ENCODE data around the gene PRKCD. TPM values are rescaled to one million over a fixed set of nuclear protein-coding genes. Genes with fewer than 3 reads are reported as not detected.

PRKCD gene
- total RNA-seq, 1 experiment from 2014 or later, result 34.3 TPM

DNA sequence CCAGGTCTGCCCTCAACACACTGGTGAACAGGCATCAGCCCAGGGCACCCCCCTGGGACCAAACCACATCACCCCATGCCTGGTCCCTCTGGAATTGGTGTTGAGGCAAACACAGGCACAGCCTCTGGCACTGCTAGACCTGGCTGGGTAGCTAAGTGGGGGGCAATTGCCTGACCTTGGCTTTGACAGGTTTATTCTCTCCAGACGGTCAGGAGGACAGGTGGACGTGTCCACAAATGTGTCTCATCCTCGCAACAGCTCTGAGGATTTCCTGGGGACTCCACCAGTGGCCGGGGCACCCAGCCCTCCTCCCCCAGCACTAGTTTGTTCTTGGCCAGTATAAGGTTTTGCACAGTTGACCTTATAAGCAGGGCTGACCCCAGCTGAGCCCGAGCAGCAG is 63.5 kb downstream of the PRKCD start:
- H2AFZ ChIP-seq, result no peak overlapping the region
- H3K9me3 ChIP-seq (ENCODE audit: insufficient read depth, low read depth), result no peaks in the 10 kb centered on the region
- intact Hi-C loops (cut with micrococcal nuclease; ENCODE audit: unreplicated experiment), result loop anchor here (5.0 kb wide), 1 partner anchor 123 kb away; the partner anchor contains the start of gene DCP1A
- H3K27ac ChIP-seq, result peak overlapping the region; percentile 34; the same call in 1 of the 2 replicates
- peaks cover 7% of the 10 kb centered on the region for H4K20me1 ChIP-seq (ENCODE audit: insufficient read depth)
- no TSS peak for BruUV-seq (replicated peaks)
- ChIA-PET POLR2A (ENCODE audit: unreplicated experiment) (no interaction called here), CTCF (no interaction called here)
- H3K4me3 ChIP-seq, result no peak overlapping the region
- no peaks in the 10 kb centered on the region for H3K4me1 ChIP-seq (replicated peaks; ENCODE audit: insufficient read depth)
- no peaks in the 10 kb centered on the region for H3K27me3 ChIP-seq (ENCODE audit: insufficient read depth, low read depth)
- peaks cover 92% of the 10 kb centered on the region for H3F3A ChIP-seq (ENCODE audit: insufficient read depth, low read depth)
- no peak overlapping the region for H3K4me2 ChIP-seq
- DNase-seq, result no peak
- TF ChIP-seq, protein P1, sequence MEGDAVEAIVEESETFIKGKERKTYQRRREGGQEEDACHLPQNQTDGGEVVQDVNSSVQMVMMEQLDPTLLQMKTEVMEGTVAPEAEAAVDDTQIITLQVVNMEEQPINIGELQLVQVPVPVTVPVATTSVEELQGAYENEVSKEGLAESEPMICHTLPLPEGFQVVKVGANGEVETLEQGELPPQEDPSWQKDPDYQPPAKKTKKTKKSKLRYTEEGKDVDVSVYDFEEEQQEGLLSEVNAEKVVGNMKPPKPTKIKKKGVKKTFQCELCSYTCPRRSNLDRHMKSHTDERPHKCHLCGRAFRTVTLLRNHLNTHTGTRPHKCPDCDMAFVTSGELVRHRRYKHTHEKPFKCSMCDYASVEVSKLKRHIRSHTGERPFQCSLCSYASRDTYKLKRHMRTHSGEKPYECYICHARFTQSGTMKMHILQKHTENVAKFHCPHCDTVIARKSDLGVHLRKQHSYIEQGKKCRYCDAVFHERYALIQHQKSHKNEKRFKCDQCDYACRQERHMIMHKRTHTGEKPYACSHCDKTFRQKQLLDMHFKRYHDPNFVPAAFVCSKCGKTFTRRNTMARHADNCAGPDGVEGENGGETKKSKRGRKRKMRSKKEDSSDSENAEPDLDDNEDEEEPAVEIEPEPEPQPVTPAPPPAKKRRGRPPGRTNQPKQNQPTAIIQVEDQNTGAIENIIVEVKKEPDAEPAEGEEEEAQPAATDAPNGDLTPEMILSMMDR (conservative IDR thresholded peaks at IDR 0.05), result no peak
- no peak for TF ChIP-seq EZH2 (IDR thresholded peaks at IDR 0.05; ENCODE audit: low read depth)
- peaks cover 30% of the 10 kb centered on the region; the same call in 1 of the 2 replicates for H3K36me3 ChIP-seq (ENCODE audit: low read depth)
- H3K79me2 ChIP-seq (ENCODE audit: low read depth), result no peaks in the 10 kb centered on the region; the same call in 1 of the 2 replicates
- no peaks in the 10 kb centered on the region for H3K9me2 ChIP-seq (ENCODE audit: insufficient read depth)

DNA sequence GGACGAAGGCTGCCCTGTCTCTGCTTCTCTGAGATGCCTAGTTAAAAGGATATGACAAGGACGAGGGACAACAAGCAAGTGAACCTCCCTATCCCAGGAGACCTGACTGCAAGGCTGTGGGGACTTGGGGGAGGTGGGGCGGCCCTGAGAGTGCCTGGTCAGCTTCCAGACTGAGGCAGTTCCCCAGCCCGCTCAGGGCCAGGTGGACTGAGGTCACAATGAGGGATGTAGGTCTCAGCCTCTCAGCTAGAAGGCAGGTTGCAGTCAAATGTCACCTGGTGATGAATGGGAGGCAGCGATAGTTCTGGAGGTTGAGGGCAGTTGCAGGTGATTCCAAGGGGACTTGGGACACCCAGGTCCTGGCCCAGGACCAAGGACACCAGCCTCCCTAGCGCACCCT is 64.2 kb downstream of the PRKCD start:
- no peak for TF ChIP-seq EZH2 (IDR thresholded peaks at IDR 0.05; ENCODE audit: low read depth)
- TF ChIP-seq, protein P1 (conservative IDR thresholded peaks at IDR 0.05), result no peak
- H3K36me3 ChIP-seq (ENCODE audit: low read depth), result peaks cover 30% of the 10 kb centered on the region; the same call in 1 of the 2 replicates
- BruUV-seq (replicated peaks), result no TSS peak
- peaks cover 2% of the 10 kb centered on the region; the same call in 1 of the 2 replicates for H3K79me2 ChIP-seq (ENCODE audit: low read depth)
- intact Hi-C loops (cut with micrococcal nuclease; ENCODE audit: unreplicated experiment), result no loop called here
- no peaks in the 10 kb centered on the region for H3K4me1 ChIP-seq (replicated peaks; ENCODE audit: insufficient read depth)
- no peak overlapping the region for H2AFZ ChIP-seq
- no peak overlapping the region for H3K27ac ChIP-seq
- peaks cover 95% of the 10 kb centered on the region for H3F3A ChIP-seq (ENCODE audit: insufficient read depth, low read depth)
- H4K20me1 ChIP-seq (ENCODE audit: insufficient read depth), result peaks cover 7% of the 10 kb centered on the region
- H3K4me3 ChIP-seq, result no peak overlapping the region
- H3K27me3 ChIP-seq (ENCODE audit: insufficient read depth, low read depth), result no peaks in the 10 kb centered on the region
- no peaks in the 10 kb centered on the region for H3K9me2 ChIP-seq (ENCODE audit: insufficient read depth)
- H3K4me2 ChIP-seq, result no peak overlapping the region
- CTCF ChIA-PET, result no interaction called here
- no peaks in the 10 kb centered on the region for H3K9me3 ChIP-seq (ENCODE audit: insufficient read depth, low read depth)
- DNase-seq, result no peak
- POLR2A ChIA-PET (ENCODE audit: unreplicated experiment), result no interaction called here

DNA sequence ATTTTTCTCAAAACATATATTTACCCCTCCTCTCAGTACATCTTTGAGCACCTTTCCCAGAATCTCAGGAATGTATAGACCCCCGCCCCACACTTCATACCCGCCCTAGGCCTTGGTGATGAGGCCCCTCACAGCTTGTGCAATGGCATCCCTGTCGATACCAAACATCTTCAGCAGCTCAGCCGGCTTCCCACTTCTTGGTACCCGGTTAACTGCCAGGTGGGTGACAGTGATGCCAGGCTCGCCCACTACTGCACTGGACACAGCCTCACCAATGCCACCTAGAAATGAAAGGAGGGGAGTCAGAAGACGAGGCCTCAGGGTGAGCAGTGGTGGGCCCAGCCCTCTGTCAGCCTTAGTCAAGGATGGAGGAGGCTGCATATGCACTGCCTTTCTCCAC is 64.6 kb downstream of the PRKCD start:
- Histone ChIP-seq H3K9me2 (ENCODE audit: insufficient read depth) (no peaks in the 10 kb centered on the region), H3K79me2 (ENCODE audit: low read depth) (peaks cover 7% of the 10 kb centered on the region; the same call in 1 of the 2 replicates), H3K27ac (no peak overlapping the region), H3K4me3 (no peak overlapping the region), H3K9me3 (ENCODE audit: insufficient read depth, low read depth) (no peaks in the 10 kb centered on the region), H4K20me1 (ENCODE audit: insufficient read depth) (peaks cover 7% of the 10 kb centered on the region), H3K4me2 (no peak overlapping the region), H3K4me1 (replicated peaks; ENCODE audit: insufficient read depth) (no peaks in the 10 kb centered on the region), H2AFZ (no peak overlapping the region), H3K36me3 (ENCODE audit: low read depth) (peaks cover 30% of the 10 kb centered on the region; the same call in 1 of the 2 replicates), H3K27me3 (ENCODE audit: insufficient read depth, low read depth) (no peaks in the 10 kb centered on the region), H3F3A (ENCODE audit: insufficient read depth, low read depth) (peaks cover 95% of the 10 kb centered on the region)
- no TSS peak for BruUV-seq (replicated peaks)
- POLR2A ChIA-PET (ENCODE audit: unreplicated experiment), result interaction anchor here (0.6 kb wide), 1 partner anchor 9 kb away, joined by 10 read pairs; no protein-coding TSS in a partner anchor
- no peak for DNase-seq
- CTCF ChIA-PET, result no interaction called here
- no peak for TF ChIP-seq EZH2 (IDR thresholded peaks at IDR 0.05; ENCODE audit: low read depth)
- TF ChIP-seq, protein P1 (conservative IDR thresholded peaks at IDR 0.05), result no peak
- intact Hi-C loops (cut with micrococcal nuclease; ENCODE audit: unreplicated experiment), result no loop called here
